ENCODE results near the gene ASH1L. TPM values are rescaled to one million over a fixed set of nuclear protein-coding genes. Genes with fewer than 3 reads are reported as not detected.
A peak's percentile ranks its signal among the peaks of the same experiment; 100 is the strongest.

Gene ASH1L
- total and polyA plus RNA-seq, 9 of the 15 experiments (the other 6 are each of a cell fraction or from before 2014, with no cell fraction given): 2.0 to 23.3 (median 14.6) TPM

- no peak for TF ChIP-seq ZNF609 (CRISPR knock-in tag; IDR thresholded peaks at IDR 0.05; ENCODE audit: borderline replicate concordance)
- peak; percentile 81 for TF ChIP-seq CTCFL (IDR thresholded peaks at IDR 0.05; ENCODE audit: borderline replicate concordance, insufficient read depth, low read depth, low read length, poor library complexity, severe bottlenecking)
- TF ChIP-seq ATF6 (CRISPR knock-in tag; IDR thresholded peaks at IDR 0.05): 0 out of 2 replicates have a peak, but pooled peaks have one; percentile 67
- no peak for TF ChIP-seq NCOA4 (IDR thresholded peaks at IDR 0.05; ENCODE audit: partially characterized antibody)
- TF ChIP-seq LCOR (CRISPR knock-in tag; IDR thresholded peaks at IDR 0.05): 0 out of 2 replicates have a peak, but pooled peaks have one; percentile 18
- TF ChIP-seq WHSC1 (IDR thresholded peaks at IDR 0.05; ENCODE audit: low read length): no peak
- TF ChIP-seq MEIS2 (IDR thresholded peaks at IDR 0.05; ENCODE audit: partially characterized antibody): no peak
Measured at GRCh38 chr1:155324717-155325602, 237.6 kb downstream of the ASH1L start (continued).
